HG03039 (cell line): ENCODE measurements around the gene C13orf42.
A peak's percentile ranks its signal among the peaks of the same experiment; 100 is the strongest.

Experiments
- ATAC-seq: cut with Tn5 transposase; IDR thresholded peaks from one replicate; pipeline ENCODE4 v1.9.1; 2021; ENCODE audit warnings: mild to moderate bottlenecking, moderate library complexity; ENCODE audit not compliant: unreplicated experiment

Gene C13orf42

GRCh38 chr13:51111174-51111573 lies at the start of gene C13orf42:
TSS of gene C13orf42 (minus strand) at chr13:51111274. CDS start at chr13:51111209, 65 bp downstream.
- no peak for ATAC-seq

- ATAC-seq, result no peak
Observed at GRCh38 chr13:51158880-51159518, 47.9 kb upstream of the C13orf42 start.

GRCh38 chr13:51158365-51158764 lies 47.3 kb upstream of the C13orf42 start:
- ATAC-seq, result no peak

- no peak for ATAC-seq
Observed at GRCh38 chr13:51156648-51157047, 45.6 kb upstream of the C13orf42 start.

- ATAC-seq, result no peak
Observed at GRCh38 chr13:51155776-51156515, 44.9 kb upstream of the C13orf42 start.

- no peak for ATAC-seq
Observed at GRCh38 chr13:51155161-51155560, 44.1 kb upstream of the C13orf42 start.

GRCh38 chr13:51154029-51154555 lies 43.0 kb upstream of the C13orf42 start:
- ATAC-seq, result no peak

GRCh38 chr13:51153527-51153926 lies 42.5 kb upstream of the C13orf42 start:
- no peak for ATAC-seq

- no peak for ATAC-seq
Observed at GRCh38 chr13:51152701-51153100, 41.6 kb upstream of the C13orf42 start.

GRCh38 chr13:51151463-51151862 lies 40.4 kb upstream of the C13orf42 start:
- ATAC-seq, result no peak

- no peak for ATAC-seq
Observed at GRCh38 chr13:51148952-51149573, 38.0 kb upstream of the C13orf42 start.

- ATAC-seq, result no peak
Observed at GRCh38 chr13:51148223-51148951, 37.3 kb upstream of the C13orf42 start.

GRCh38 chr13:51147732-51148131 lies 36.7 kb upstream of the C13orf42 start:
- no peak for ATAC-seq

- ATAC-seq, result no peak
Observed at GRCh38 chr13:51146667-51147066, 35.6 kb upstream of the C13orf42 start.

- no peak for ATAC-seq
Observed at GRCh38 chr13:51137250-51137649, 26.2 kb upstream of the C13orf42 start.

GRCh38 chr13:51136276-51136980 lies 25.4 kb upstream of the C13orf42 start:
- ATAC-seq, result no peak

GRCh38 chr13:51134763-51135365 lies 23.8 kb upstream of the C13orf42 start:
- no peak for ATAC-seq

- no peak for ATAC-seq
Observed at GRCh38 chr13:51130348-51130747, 19.3 kb upstream of the C13orf42 start.

- peak; percentile 90 for ATAC-seq
Observed at GRCh38 chr13:51125495-51126226, 14.6 kb upstream of the C13orf42 start.
